HepG2 (cell line): Measurements from ENCODE around the gene OR10V1. TPM values are rescaled to one million over a fixed set of nuclear protein-coding genes. Genes with fewer than 3 reads are reported as not detected.
A peak's percentile ranks its signal among the peaks of the same experiment; 100 is the strongest.

Experiments used
- ARID5B ChIP-seq: IDR thresholded peaks from 2 replicates; pipeline ENCODE4 v1.4.0; 2020; ENCODE audit warnings: mild to moderate bottlenecking, missing genetic modification reagents
- CENPX ChIP-seq: sonication (generic); formaldehyde crosslinking; IDR thresholded peaks from 2 replicates; pipeline ENCODE4 v1.9.0; 2021; ENCODE audit warnings: mild to moderate bottlenecking, missing genetic modification reagents, moderate library complexity
- HMGXB4 ChIP-seq, 2 experiments: sonication (generic) in 1 of 2; formaldehyde crosslinking in 1 of 2; IDR thresholded peaks; 2 replicates each; pipeline versions ENCODE4 v1.4.0 to v1.6.1; 2018 to 2020; ENCODE audit warnings: missing genetic modification reagents in 2 of 2, borderline replicate concordance in 1 of 2, low read depth in 1 of 2, mild to moderate bottlenecking in 1 of 2, missing biosample characterization in 1 of 2
- IKZF1 ChIP-seq: fragments of 450-650 bp; IDR thresholded peaks from 2 replicates; pipeline ENCODE4 v1.7.1; 2016
- MLXIP ChIP-seq: sonication (generic); formaldehyde crosslinking; IDR thresholded peaks from 2 replicates; pipeline ENCODE4 v1.9.0; 2021; ENCODE audit warnings: missing genetic modification reagents, borderline replicate concordance
- NFKB2 ChIP-seq: sonication (generic); formaldehyde crosslinking; IDR thresholded peaks from 2 replicates; pipeline ENCODE4 v1.4.0; 2020; ENCODE audit warnings: missing genetic modification reagents, borderline replicate concordance
- PATZ1 ChIP-seq: sonication (generic); formaldehyde crosslinking; IDR thresholded peaks from 2 replicates; pipeline ENCODE4 v1.4.0; 2020; ENCODE audit warnings: missing genetic modification reagents
- TARDBP ChIP-seq: sonication (generic); formaldehyde crosslinking; IDR thresholded peaks from 2 replicates; pipeline ENCODE4 v1.8.0; 2022; ENCODE audit warnings: mild to moderate bottlenecking, missing genetic modification reagents
- ZFP36L1 ChIP-seq: sonication (generic); formaldehyde crosslinking; IDR thresholded peaks from 2 replicates; pipeline ENCODE4 v1.8.0; 2022; ENCODE audit warnings: mild to moderate bottlenecking, missing genetic modification reagents, moderate library complexity
- ZGPAT ChIP-seq: IDR thresholded peaks from 2 replicates; pipeline ENCODE4 v1.6.1; 2016; ENCODE audit warnings: mild to moderate bottlenecking
- ZNF232 ChIP-seq: sonication (generic); formaldehyde crosslinking; IDR thresholded peaks from 2 replicates; pipeline ENCODE4 v1.4.0; 2020; ENCODE audit warnings: missing genetic modification reagents, borderline replicate concordance
- ZNF546 ChIP-seq: sonication (generic); formaldehyde crosslinking; conservative IDR thresholded peaks from 2 replicates; pipeline ENCODE4 v1.8.1; 2023; ENCODE audit warnings: mild to moderate bottlenecking, missing genetic modification reagents
- polyA plus RNA-seq, 8 experiments: library from polyadenylated mRNA; depleted of rRNA in 3 of 8; stranded (reverse) in 7 of 8; unstranded in 1 of 8; fragments of >200 nt; fragmentation: Illumina TruSeq in 4 of 8; extraction: Trizol in 4 of 8; gene quantifications; 2 replicates each; pipeline versions ENCODE4 v1.2.1 to v1.2.3, GENCODE V29; 2011 to 2016; ENCODE audit warnings: low read depth in 4 of 8, missing spikeins in 1 of 8, mixed read lengths in 1 of 8; ENCODE audit not compliant: insufficient read depth in 1 of 8
- total RNA-seq, 5 experiments: library from RNA; depleted of rRNA; stranded (reverse); fragments of >200 nt; fragmentation: Illumina TruSeq; extraction: Trizol; gene quantifications; 2 replicates each; pipeline ENCODE4 v1.2.3, GENCODE V29; 2016; ENCODE audit warnings: low read depth in 1 of 5

The OR10V1 gene
- total and polyA plus RNA-seq, 2 of the 13 experiments (the other 11 are each of a cell fraction or from before 2014, with no cell fraction given), result not detected

- TF ChIP-seq ZNF546, result no peak
- TF ChIP-seq PATZ1 (CRISPR knock-in tag), result peak; percentile 73
- no peak for TF ChIP-seq TARDBP (CRISPR knock-in tag)
- TF ChIP-seq ZFP36L1, result no peak
- TF ChIP-seq IKZF1, result no peak
- TF ChIP-seq CENPX, result no peak
- no peak for TF ChIP-seq NFKB2
- TF ChIP-seq ZGPAT, result no peak; the same call in 1 of the 2 replicates
- peak; percentile 33; the same call in 1 of the 2 replicates for TF ChIP-seq ZNF232 (CRISPR knock-in tag)
- peak; percentile 40; the same call in 1 of the 2 replicates for TF ChIP-seq ARID5B
- TF ChIP-seq MLXIP, result no peak
- no peak for TF ChIP-seq HMGXB4 (CRISPR knock-in tag; IDR thresholded peaks at IDR 0.05; ENCODE audit: borderline replicate concordance in 1 of 2, low read depth in 1 of 2)
These were observed 42.3 kb upstream of the OR10V1 start (continued) for GRCh38 chr11:59755701-59756557.
